IMR-90 (cell line): ENCODE data around the gene CHSY3. TPM values are rescaled to one million over a fixed set of nuclear protein-coding genes. Genes with fewer than 3 reads are reported as not detected.

Source experiments
- ATAC-seq: fragments of 200-7000 bp; cut with Tn5 transposase; 2 replicates; pipeline ENCODE4 v1.9.1; 2020; ENCODE audit warnings: low read depth, mild to moderate bottlenecking, moderate library complexity
- BruUV-seq: library from RNA; stranded (reverse); fragments of 400-500 nt; replicated peaks from 2 replicates; lab custom pipeline; 2021; lab: Mats Ljungman, UMichigan
- CTCF ChIA-PET: fragments of 300-600 bp; formaldehyde crosslinking; extraction: SDS; loops from one replicate; lab custom pipeline; 2021; ENCODE audit warnings: antibody characterized with exemption; lab: Yijun Ruan, JAX
- POLR2A ChIA-PET: fragments of 300-600 bp; sonication (Branson Sonifier 250); formaldehyde crosslinking; loops from one replicate; lab custom pipeline; 2022; ENCODE audit warnings: antibody characterized with exemption; ENCODE audit not compliant: unreplicated experiment; lab: Charles Lee
- DNase-seq: peaks from one replicate; pipeline ENCODE4 v3.0.0; 2013
- H2AFZ ChIP-seq: replicated peaks from 2 replicates; pipeline ENCODE3; 2013; ENCODE audit warnings: low read length, mild to moderate bottlenecking; ENCODE audit not compliant: poor library complexity
- H2AK5ac ChIP-seq: 2 replicates; pipeline ENCODE4 v1.6.1; 2013; ENCODE audit warnings: low read depth, low read length, inconsistent platforms
- H2AK9ac ChIP-seq: replicated peaks from 2 replicates; pipeline ENCODE3; 2013; ENCODE audit warnings: mild to moderate bottlenecking, low read depth, low read length, moderate library complexity; ENCODE audit not compliant: poor library complexity
- H2BK120ac ChIP-seq: 2 replicates; pipeline ENCODE4 v1.6.1; 2013; ENCODE audit warnings: low read depth, low read length, inconsistent platforms
- H2BK15ac ChIP-seq: 3 replicates; pipeline ENCODE4 v1.6.1; 2013; ENCODE audit warnings: low read depth, low read length, inconsistent platforms
- H2BK20ac ChIP-seq: 2 replicates; pipeline ENCODE4 v1.6.1; 2013; ENCODE audit warnings: low read depth, mild to moderate bottlenecking, inconsistent platforms, low read length, moderate library complexity
- H2BK5ac ChIP-seq: 2 replicates; pipeline ENCODE4 v1.6.1; 2013; ENCODE audit warnings: mild to moderate bottlenecking, low read depth, low read length, inconsistent platforms; ENCODE audit not compliant: poor library complexity, severe bottlenecking
- H3K14ac ChIP-seq: replicated peaks from 2 replicates; pipeline ENCODE4 v1.6.1; 2013; ENCODE audit warnings: low read depth, low read length, inconsistent platforms
- H3K18ac ChIP-seq: 2 replicates; pipeline ENCODE4 v1.6.1; 2013; ENCODE audit warnings: low read depth, low read length, control low read depth
- H3K23ac ChIP-seq: 2 replicates; pipeline ENCODE4 v1.6.1; 2013; ENCODE audit warnings: low read depth, low read length, inconsistent platforms
- H3K27ac ChIP-seq: 2 replicates; pipeline ENCODE4 v1.5.1; 2013; ENCODE audit warnings: mild to moderate bottlenecking, control low read depth, low read length; ENCODE audit not compliant: insufficient read depth
- H3K27me3 ChIP-seq: 2 replicates; pipeline ENCODE4 v1.6.1; 2013; ENCODE audit warnings: low read length; ENCODE audit not compliant: control insufficient read depth, insufficient read depth
- H3K36me3 ChIP-seq: 2 replicates; pipeline ENCODE4 v1.6.1; 2013; ENCODE audit warnings: low read length, mixed read lengths; ENCODE audit not compliant: control insufficient read depth, insufficient read depth
- H3K4ac ChIP-seq: 2 replicates; pipeline ENCODE4 v1.6.1; 2013; ENCODE audit warnings: low read depth, low read length, inconsistent platforms
- H3K4me1 ChIP-seq: 2 replicates; pipeline ENCODE4 v1.6.1; 2013; ENCODE audit warnings: low read length, mixed read lengths; ENCODE audit not compliant: control insufficient read depth, insufficient read depth
- H3K4me2 ChIP-seq: 2 replicates; pipeline ENCODE4 v1.6.1; 2013; ENCODE audit warnings: low read depth, mild to moderate bottlenecking, control low read depth, low read length, moderate library complexity
- H3K4me3 ChIP-seq: 2 replicates; pipeline ENCODE4 v1.5.1; 2013; ENCODE audit warnings: low read depth, mild to moderate bottlenecking, control low read depth, low read length, moderate library complexity; ENCODE audit not compliant: insufficient read depth
- H3K56ac ChIP-seq: 2 replicates; pipeline ENCODE4 v1.6.1; 2013; ENCODE audit warnings: low read length, inconsistent platforms; ENCODE audit not compliant: insufficient read depth; ENCODE audit errors: extremely low read depth
- H3K79me1 ChIP-seq, 2 experiments: 2 replicates each; pipeline ENCODE4 v1.6.1; 2013; ENCODE audit warnings: low read length in 2 of 2, inconsistent platforms in 1 of 2, low read depth in 1 of 2
- H3K9ac ChIP-seq: 2 replicates; pipeline ENCODE4 v1.6.1; 2013; ENCODE audit warnings: low read depth, low read length, control low read depth
- H3K9me1 ChIP-seq: 2 replicates; pipeline ENCODE4 v1.6.1; 2013; ENCODE audit warnings: low read length, inconsistent platforms; ENCODE audit not compliant: insufficient read depth
- H3K9me3 ChIP-seq: 2 replicates; pipeline ENCODE4 v1.6.1; 2013; ENCODE audit warnings: low read length; ENCODE audit not compliant: control insufficient read depth, insufficient read depth
- H4K20me1 ChIP-seq: 2 replicates; pipeline ENCODE4 v1.6.1; 2013; ENCODE audit warnings: low read length, inconsistent platforms; ENCODE audit not compliant: insufficient read depth
- H4K5ac ChIP-seq: 2 replicates; pipeline ENCODE4 v1.6.1; 2013; ENCODE audit warnings: mild to moderate bottlenecking, low read depth, low read length, control low read depth
- H4K8ac ChIP-seq, 2 experiments: 2 replicates each; pipeline ENCODE4 v1.6.1; 2013; ENCODE audit warnings: low read depth in 2 of 2, low read length in 2 of 2, control low read depth in 1 of 2, inconsistent platforms in 1 of 2
- H4K91ac ChIP-seq: 2 replicates; pipeline ENCODE4 v1.6.1; 2013; ENCODE audit warnings: low read depth, low read length, inconsistent platforms; ENCODE audit not compliant: insufficient read depth
- BHLHE40 ChIP-seq: fragments of 150-350 bp; IDR thresholded peaks from 2 replicates; pipeline ENCODE4 v1.6.1; 2016; ENCODE audit warnings: mild to moderate bottlenecking, low read depth, low read length
- CEBPB ChIP-seq: IDR thresholded peaks from 2 replicates; pipeline ENCODE4 v1.6.1; 2012; ENCODE audit warnings: low read depth, low read length, improper control_type of control experiment
- CHD1 ChIP-seq: IDR thresholded peaks from 2 replicates; pipeline ENCODE4 v1.6.1; 2012; ENCODE audit warnings: low read depth, low read length, improper control_type of control experiment
- FOS ChIP-seq: fragments of 150-350 bp; IDR thresholded peaks from 2 replicates; pipeline ENCODE4 v1.6.1; 2016; ENCODE audit warnings: low read depth, low read length
- MAFK ChIP-seq: IDR thresholded peaks from 2 replicates; pipeline ENCODE4 v1.6.1; 2012; ENCODE audit warnings: low read depth, low read length, improper control_type of control experiment
- MAZ ChIP-seq: IDR thresholded peaks from 2 replicates; pipeline ENCODE4 v1.6.1; 2012; ENCODE audit warnings: low read depth, mild to moderate bottlenecking, low read length, improper control_type of control experiment, moderate library complexity, borderline replicate concordance
- MXI1 ChIP-seq: IDR thresholded peaks from 2 replicates; pipeline ENCODE4 v1.6.1; 2012; ENCODE audit warnings: low read depth, mild to moderate bottlenecking, low read length, moderate library complexity, borderline replicate concordance
- NFE2L2 ChIP-seq: fragments of 150-350 bp; IDR thresholded peaks from 2 replicates; pipeline ENCODE4 v1.6.1; 2016; ENCODE audit warnings: low read depth, mild to moderate bottlenecking, low read length
- POLR2A ChIP-seq: IDR thresholded peaks from 2 replicates; pipeline ENCODE4 v1.6.1; 2012; ENCODE audit warnings: mild to moderate bottlenecking, low read depth, low read length
- RAD21 ChIP-seq: IDR thresholded peaks from 2 replicates; pipeline ENCODE4 v1.6.1; 2012; ENCODE audit warnings: low read length, improper control_type of control experiment
- RCOR1 ChIP-seq: IDR thresholded peaks from 2 replicates; pipeline ENCODE4 v1.6.1; 2012; ENCODE audit warnings: mild to moderate bottlenecking, low read length, improper control_type of control experiment; ENCODE audit not compliant: insufficient replicate concordance
- RFX5 ChIP-seq: IDR thresholded peaks from 2 replicates; pipeline ENCODE4 v1.8.0; 2012; ENCODE audit warnings: low read depth, mild to moderate bottlenecking, low read length, moderate library complexity
- SMC3 ChIP-seq: fragments of 150-350 bp; IDR thresholded peaks from 2 replicates; pipeline ENCODE4 v1.6.1; 2016; ENCODE audit warnings: low read depth, mild to moderate bottlenecking, antibody characterized with exemption, low read length, moderate library complexity
- WGBS, 2 experiments: methylation state at CpG; one replicate each; pipeline versions ENCODE4 v1.1.5 to v1.1.7; 2013; ENCODE audit warnings: missing lambda C conversion rate in 2 of 2; ENCODE audit not compliant: insufficient read length in 1 of 2; ENCODE audit errors: extremely low coverage in 2 of 2; 5-methylcytosine and 5-hydroxymethylcytosine counted together
- dilution Hi-C: fragments of 300-500 bp; cut with HindIII; formaldehyde crosslinking; loops from one replicate; pipeline ENCODE4 v1.14.3; 2018; ENCODE audit warnings: low sequenced_read_pairs; ENCODE audit not compliant: unreplicated experiment
- in situ Hi-C: fragments of 300-500 bp; cut with MboI; formaldehyde crosslinking; loops from 3 replicates; pipeline ENCODE4 v1.14.3; 2019; ENCODE audit warnings: low sequenced_read_pairs, inconsistent platforms, mixed read lengths
- intact Hi-C: fragments of 100-400 bp; cut with micrococcal nuclease; formaldehyde crosslinking; loops from 2 replicates; pipeline ENCODE4 v1.10.0; 2022
- polyA plus RNA-seq, 3 experiments: library from polyadenylated mRNA; depleted of rRNA; stranded (reverse); fragments of >200 nt; gene quantifications; 2 replicates each; pipeline ENCODE4 v1.2.3, GENCODE V29; 2012; ENCODE audit warnings: low replicate concordance in 1 of 3
- total RNA-seq: library from RNA; depleted of rRNA; stranded (reverse); fragments of >200 nt; gene quantifications from 2 replicates; pipeline ENCODE4 v1.2.3, GENCODE V29; 2012
- TF ChIP-seq, protein P1 (sequence below): fragments of 150-350 bp; IDR thresholded peaks from 2 replicates; pipeline ENCODE4 v1.6.1; 2017; ENCODE audit warnings: mild to moderate bottlenecking, antibody characterized with exemption, low read length, low read depth
- TF ChIP-seq, protein P2 (sequence below): fragments of 150-350 bp; IDR thresholded peaks from 2 replicates; pipeline ENCODE4 v1.6.1; 2016; ENCODE audit warnings: low read depth, mild to moderate bottlenecking, low read length, moderate library complexity, borderline replicate concordance
- TF ChIP-seq, protein P3 (sequence below): conservative IDR thresholded peaks from 2 replicates; pipeline ENCODE4 v1.5.1; 2012; ENCODE audit warnings: mild to moderate bottlenecking, low read depth, low read length, improper control_type of control experiment

Gene CHSY3
- total and polyA plus RNA-seq, 2 of the 4 experiments (the other 2 are of a cell fraction): 0.62 to 1.3 TPM

DNA sequence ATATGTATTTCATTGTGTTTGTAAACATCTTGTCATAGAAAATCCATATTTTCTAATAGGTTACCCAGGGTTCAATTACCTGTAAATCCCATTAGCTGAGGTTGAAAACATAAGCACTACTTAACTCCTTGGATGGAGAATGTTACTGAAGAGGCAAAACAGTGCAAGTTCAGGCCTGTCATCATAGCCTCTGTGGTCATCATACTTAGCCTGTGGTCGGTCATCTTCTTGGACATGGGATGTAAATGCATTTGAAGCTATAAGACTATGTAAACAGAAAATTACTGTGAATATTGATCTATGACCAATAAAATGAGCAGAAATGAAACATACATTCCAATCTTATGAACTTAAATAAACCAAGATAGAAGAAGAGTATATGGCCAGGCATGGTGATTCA is 164.7 kb downstream of the CHSY3 start:
- TF ChIP-seq MAZ (no peak), CHD1 (no peak), RCOR1 (no peak), MXI1 (no peak), FOS (no peak), RAD21 (no peak), CEBPB (no peak), RFX5 (no peak), BHLHE40 (no peak), SMC3 (no peak), NFE2L2 (no peak), MAFK (no peak), POLR2A (no peak)
- TF ChIP-seq, protein P1, sequence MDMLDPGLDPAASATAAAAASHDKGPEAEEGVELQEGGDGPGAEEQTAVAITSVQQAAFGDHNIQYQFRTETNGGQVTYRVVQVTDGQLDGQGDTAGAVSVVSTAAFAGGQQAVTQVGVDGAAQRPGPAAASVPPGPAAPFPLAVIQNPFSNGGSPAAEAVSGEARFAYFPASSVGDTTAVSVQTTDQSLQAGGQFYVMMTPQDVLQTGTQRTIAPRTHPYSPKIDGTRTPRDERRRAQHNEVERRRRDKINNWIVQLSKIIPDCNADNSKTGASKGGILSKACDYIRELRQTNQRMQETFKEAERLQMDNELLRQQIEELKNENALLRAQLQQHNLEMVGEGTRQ: no peak
- TF ChIP-seq, protein P2, sequence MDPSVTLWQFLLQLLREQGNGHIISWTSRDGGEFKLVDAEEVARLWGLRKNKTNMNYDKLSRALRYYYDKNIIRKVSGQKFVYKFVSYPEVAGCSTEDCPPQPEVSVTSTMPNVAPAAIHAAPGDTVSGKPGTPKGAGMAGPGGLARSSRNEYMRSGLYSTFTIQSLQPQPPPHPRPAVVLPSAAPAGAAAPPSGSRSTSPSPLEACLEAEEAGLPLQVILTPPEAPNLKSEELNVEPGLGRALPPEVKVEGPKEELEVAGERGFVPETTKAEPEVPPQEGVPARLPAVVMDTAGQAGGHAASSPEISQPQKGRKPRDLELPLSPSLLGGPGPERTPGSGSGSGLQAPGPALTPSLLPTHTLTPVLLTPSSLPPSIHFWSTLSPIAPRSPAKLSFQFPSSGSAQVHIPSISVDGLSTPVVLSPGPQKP: no peak
- TF ChIP-seq, protein P3, sequence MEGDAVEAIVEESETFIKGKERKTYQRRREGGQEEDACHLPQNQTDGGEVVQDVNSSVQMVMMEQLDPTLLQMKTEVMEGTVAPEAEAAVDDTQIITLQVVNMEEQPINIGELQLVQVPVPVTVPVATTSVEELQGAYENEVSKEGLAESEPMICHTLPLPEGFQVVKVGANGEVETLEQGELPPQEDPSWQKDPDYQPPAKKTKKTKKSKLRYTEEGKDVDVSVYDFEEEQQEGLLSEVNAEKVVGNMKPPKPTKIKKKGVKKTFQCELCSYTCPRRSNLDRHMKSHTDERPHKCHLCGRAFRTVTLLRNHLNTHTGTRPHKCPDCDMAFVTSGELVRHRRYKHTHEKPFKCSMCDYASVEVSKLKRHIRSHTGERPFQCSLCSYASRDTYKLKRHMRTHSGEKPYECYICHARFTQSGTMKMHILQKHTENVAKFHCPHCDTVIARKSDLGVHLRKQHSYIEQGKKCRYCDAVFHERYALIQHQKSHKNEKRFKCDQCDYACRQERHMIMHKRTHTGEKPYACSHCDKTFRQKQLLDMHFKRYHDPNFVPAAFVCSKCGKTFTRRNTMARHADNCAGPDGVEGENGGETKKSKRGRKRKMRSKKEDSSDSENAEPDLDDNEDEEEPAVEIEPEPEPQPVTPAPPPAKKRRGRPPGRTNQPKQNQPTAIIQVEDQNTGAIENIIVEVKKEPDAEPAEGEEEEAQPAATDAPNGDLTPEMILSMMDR: no peak
- ATAC-seq (no peak), DNase-seq (no peak)
- no peak overlapping the region for H3K4me2 ChIP-seq
- H3K23ac ChIP-seq: no peak overlapping the region
- no peaks in the 10 kb centered on the region for H3K27me3 ChIP-seq
- no peaks in the 10 kb centered on the region for H4K20me1 ChIP-seq
- no peak overlapping the region for H3K27ac ChIP-seq
- ChIA-PET POLR2A (no interaction called here), CTCF (no interaction called here)
- H3K36me3 ChIP-seq: no peaks in the 10 kb centered on the region
- H3K18ac ChIP-seq: no peak overlapping the region
- no peak overlapping the region for H3K9ac ChIP-seq
- H2AK5ac ChIP-seq: no peak overlapping the region
- no peak overlapping the region for H3K4me3 ChIP-seq
- intact Hi-C loops (no loop called here), in situ Hi-C loops (no loop called here), dilution Hi-C loops (no loop called here)
- no peak overlapping the region for H2AFZ ChIP-seq
- H3K14ac ChIP-seq: no peak overlapping the region
- no peaks in the 10 kb centered on the region for H3K9me3 ChIP-seq
- no peak overlapping the region for H3K56ac ChIP-seq
- no peaks in the 10 kb centered on the region for H3K4me1 ChIP-seq
- H4K8ac ChIP-seq: no peak overlapping the region
- H3K9me1 ChIP-seq: no peaks in the 10 kb centered on the region
- H2BK15ac ChIP-seq: no peak overlapping the region
- no peak overlapping the region for H2BK120ac ChIP-seq
- H4K91ac ChIP-seq: no peak overlapping the region
- H3K79me1 ChIP-seq: no peaks in the 10 kb centered on the region
- no peak overlapping the region for H2BK20ac ChIP-seq
- H2AK9ac ChIP-seq: no peak overlapping the region
- H2BK5ac ChIP-seq: no peak overlapping the region
- no CpG with 5 or more reads among the region's 1 CpG for WGBS, 2 experiments
- BruUV-seq: no TSS peak
- H3K4ac ChIP-seq: no peak overlapping the region
- no peak overlapping the region for H4K5ac ChIP-seq
